DOHH2 (cell line): ENCODE results near the gene NDUFAF2.

Experiments used
- EZH2phosphoT487 ChIP-seq: fragments of 200-600 bp; sonication (generic); IDR thresholded peaks from 2 replicates; pipeline ENCODE4 v1.6.1; 2017; ENCODE audit warnings: borderline replicate concordance, mild to moderate bottlenecking, antibody characterized with exemption, low read length, moderate library complexity, mixed read lengths
- TF ChIP-seq, protein P1 (sequence below): fragments of 200-600 bp; sonication (generic); IDR thresholded peaks from one replicate; pipeline ENCODE4 v1.5.1; 2014; ENCODE audit warnings: antibody characterized with exemption, mild to moderate bottlenecking, low read depth, low read length; ENCODE audit not compliant: poor library complexity, severe bottlenecking

DNA sequence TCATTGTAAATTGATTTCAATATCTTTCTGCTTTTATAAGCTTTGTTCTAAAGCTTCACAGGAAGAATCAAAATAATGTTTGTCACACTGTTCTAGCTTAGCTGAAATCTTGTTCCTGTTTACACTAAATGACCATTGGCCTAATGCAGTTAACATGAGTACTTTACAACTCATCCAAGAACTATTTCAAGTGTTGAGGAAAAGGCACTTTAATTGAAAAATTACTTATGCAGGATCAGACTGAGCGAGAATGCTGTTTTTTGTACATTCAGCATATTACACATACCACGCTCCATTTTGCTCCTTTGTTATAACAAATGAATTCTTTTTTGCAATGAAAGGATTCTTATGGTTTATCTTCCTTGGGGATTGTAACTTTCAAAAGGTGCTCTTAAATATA is 239.7 kb downstream of the NDUFAF2 start:
- TF ChIP-seq, protein P1, sequence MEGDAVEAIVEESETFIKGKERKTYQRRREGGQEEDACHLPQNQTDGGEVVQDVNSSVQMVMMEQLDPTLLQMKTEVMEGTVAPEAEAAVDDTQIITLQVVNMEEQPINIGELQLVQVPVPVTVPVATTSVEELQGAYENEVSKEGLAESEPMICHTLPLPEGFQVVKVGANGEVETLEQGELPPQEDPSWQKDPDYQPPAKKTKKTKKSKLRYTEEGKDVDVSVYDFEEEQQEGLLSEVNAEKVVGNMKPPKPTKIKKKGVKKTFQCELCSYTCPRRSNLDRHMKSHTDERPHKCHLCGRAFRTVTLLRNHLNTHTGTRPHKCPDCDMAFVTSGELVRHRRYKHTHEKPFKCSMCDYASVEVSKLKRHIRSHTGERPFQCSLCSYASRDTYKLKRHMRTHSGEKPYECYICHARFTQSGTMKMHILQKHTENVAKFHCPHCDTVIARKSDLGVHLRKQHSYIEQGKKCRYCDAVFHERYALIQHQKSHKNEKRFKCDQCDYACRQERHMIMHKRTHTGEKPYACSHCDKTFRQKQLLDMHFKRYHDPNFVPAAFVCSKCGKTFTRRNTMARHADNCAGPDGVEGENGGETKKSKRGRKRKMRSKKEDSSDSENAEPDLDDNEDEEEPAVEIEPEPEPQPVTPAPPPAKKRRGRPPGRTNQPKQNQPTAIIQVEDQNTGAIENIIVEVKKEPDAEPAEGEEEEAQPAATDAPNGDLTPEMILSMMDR = no peak
- no peak for TF ChIP-seq EZH2phosphoT487
